Measurements from ENCODE around the gene NCEH1. TPM values are rescaled to one million over a fixed set of nuclear protein-coding genes. Genes with fewer than 3 reads are reported as not detected.

NCEH1 gene
- total RNA-seq, 2 experiments from 2014 or later: 2.8 to 3.4 TPM

GRCh38 chr3:172647823-172648222 lies 63.0 kb downstream of the NCEH1 start:
- no peaks in the 10 kb centered on the region for H3K4me1 Mint-ChIP-seq (ENCODE audit: low read depth)
- intact Hi-C loops (cut with micrococcal nuclease): no loop called here
- no peak for TF ChIP-seq CTCF (IDR thresholded peaks at IDR 0.05)
- ChIA-PET CTCF (interaction anchor here (1.5 kb wide), 1 partner anchor 24 kb away, joined by 4 read pairs; no protein-coding TSS in a partner anchor), POLR2A (no interaction called here)
- H3K9me3 Mint-ChIP-seq: no peaks in the 10 kb centered on the region
- H3K36me3 Mint-ChIP-seq (ENCODE audit: low read depth): no peaks in the 10 kb centered on the region
- H3K27me3 Mint-ChIP-seq: no peaks in the 10 kb centered on the region
- H3K4me3 Mint-ChIP-seq: no peak overlapping the region
- DNase-seq: no peak
- no peak overlapping the region for H3K27ac Mint-ChIP-seq
- no peak for ATAC-seq

DNA sequence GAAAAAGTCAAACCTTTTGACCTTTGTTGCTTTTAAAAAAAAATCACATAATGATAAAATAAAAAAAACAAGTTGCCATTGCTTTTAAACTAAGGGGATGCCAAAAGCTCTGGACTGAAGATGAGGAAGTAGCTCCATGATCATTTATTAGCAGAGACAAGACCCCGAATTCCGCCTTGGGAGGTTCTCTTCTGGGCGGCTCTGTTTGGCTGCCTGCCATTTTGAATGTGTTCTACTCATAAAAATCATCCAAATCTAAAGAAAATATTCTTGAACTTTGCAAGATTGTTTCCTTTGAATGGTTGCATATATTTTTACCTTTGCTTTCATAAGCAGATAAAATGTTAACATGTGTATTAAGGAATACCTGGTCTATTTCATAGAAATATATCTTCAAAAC lies 63.8 kb downstream of the NCEH1 start:
- TF ChIP-seq CTCF (IDR thresholded peaks at IDR 0.05): no peak
- intact Hi-C loops (cut with micrococcal nuclease): no loop called here
- H3K4me3 Mint-ChIP-seq: no peak overlapping the region
- DNase-seq (no peak), ATAC-seq (no peak)
- no peaks in the 10 kb centered on the region for H3K27me3 Mint-ChIP-seq
- CTCF ChIA-PET: interaction anchor here (1.5 to 1.7 kb wide), 2 partner anchors 23 to 315 kb away, joined by 4 to 5 read pairs; no protein-coding TSS in a partner anchor
- no peaks in the 10 kb centered on the region for H3K36me3 Mint-ChIP-seq (ENCODE audit: low read depth)
- POLR2A ChIA-PET: no interaction called here
- H3K9me3 Mint-ChIP-seq: no peaks in the 10 kb centered on the region
- no peak overlapping the region for H3K27ac Mint-ChIP-seq
- H3K4me1 Mint-ChIP-seq (ENCODE audit: low read depth): no peaks in the 10 kb centered on the region

DNA sequence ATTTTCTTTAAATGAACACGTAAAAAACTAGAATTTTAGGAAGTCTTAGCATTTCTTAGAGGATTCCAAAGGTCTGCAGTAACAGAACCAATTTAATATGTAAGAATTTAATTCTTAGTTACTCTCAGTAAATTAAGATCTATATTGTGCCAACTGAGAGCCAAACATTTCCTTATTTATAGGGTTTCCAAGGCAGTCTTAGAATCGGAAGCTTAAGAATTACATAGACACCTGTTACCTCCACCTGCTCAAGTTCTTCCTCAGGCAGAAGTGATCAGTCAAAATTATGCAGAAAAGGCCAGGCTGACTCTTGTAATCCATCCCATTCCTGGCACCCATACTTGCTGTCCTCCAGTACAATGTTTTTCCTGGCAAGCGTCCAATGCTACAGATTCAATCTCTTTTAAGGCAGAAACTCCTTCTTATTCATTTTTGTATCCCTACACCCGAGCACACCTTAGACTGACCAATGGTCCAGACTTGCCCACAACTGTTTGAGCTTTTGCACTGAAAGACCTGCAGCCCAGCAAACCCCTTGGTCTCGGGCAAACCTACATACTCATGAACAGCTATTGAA lies 64.3 kb downstream of the NCEH1 start:
- Mint-ChIP-seq H3K4me3 (no peak overlapping the region), H3K27ac (no peak overlapping the region), H3K36me3 (ENCODE audit: low read depth) (no peaks in the 10 kb centered on the region), H3K9me3 (no peaks in the 10 kb centered on the region), H3K4me1 (ENCODE audit: low read depth) (no peaks in the 10 kb centered on the region), H3K27me3 (no peaks in the 10 kb centered on the region)
- no peak for TF ChIP-seq CTCF (IDR thresholded peaks at IDR 0.05)
- DNase-seq (no peak), ATAC-seq (no peak)
- intact Hi-C loops (cut with micrococcal nuclease): no loop called here
- CTCF ChIA-PET: interaction anchor here (1.5 to 1.7 kb wide), 2 partner anchors 22 to 314 kb away, joined by 4 to 5 read pairs; no protein-coding TSS in a partner anchor
- POLR2A ChIA-PET: no interaction called here

GRCh38 chr3:172644258-172644657 lies 66.6 kb downstream of the NCEH1 start:
- ChIA-PET POLR2A (interaction anchor here (0.6 kb wide), 1 partner anchor 139 kb away, joined by 3 read pairs; no protein-coding TSS in a partner anchor), CTCF (interaction anchor here (0.7 to 1.8 kb wide), 5 partner anchors 21 to 312 kb away, joined by 3 to 4 read pairs (median 3); partner anchors contain the start of gene NCEH1)
- ATAC-seq (no peak), DNase-seq (no peak)
- no peak for TF ChIP-seq CTCF (IDR thresholded peaks at IDR 0.05)
- Mint-ChIP-seq H3K4me1 (ENCODE audit: low read depth) (no peaks in the 10 kb centered on the region), H3K9me3 (no peaks in the 10 kb centered on the region), H3K4me3 (no peak overlapping the region), H3K27ac (no peak overlapping the region), H3K36me3 (ENCODE audit: low read depth) (no peaks in the 10 kb centered on the region), H3K27me3 (no peaks in the 10 kb centered on the region)
- intact Hi-C loops (cut with micrococcal nuclease): no loop called here

- ATAC-seq: no peak
- TF ChIP-seq CTCF (IDR thresholded peaks at IDR 0.05): no peak
- intact Hi-C loops (cut with micrococcal nuclease): no loop called here
These were observed 67.2 kb downstream of the NCEH1 start for GRCh38 chr3:172643506-172644179.

More at GRCh38 chr3:172643506-172644179, 67.2 kb downstream of the NCEH1 start:
- Mint-ChIP-seq H3K4me1 (ENCODE audit: low read depth) (no peaks in the 10 kb centered on the region), H3K36me3 (ENCODE audit: low read depth) (no peaks in the 10 kb centered on the region), H3K27me3 (no peaks in the 10 kb centered on the region), H3K4me3 (no peak overlapping the region), H3K9me3 (no peaks in the 10 kb centered on the region), H3K27ac (no peak overlapping the region)
- POLR2A ChIA-PET: interaction anchor here (0.6 kb wide), 1 partner anchor 139 kb away, joined by 3 read pairs; no protein-coding TSS in a partner anchor
- CTCF ChIA-PET: interaction anchor here (0.7 to 1.6 kb wide), 4 partner anchors 21 to 311 kb away, joined by 3 to 4 read pairs (median 3); no protein-coding TSS in a partner anchor
- DNase-seq: no peak

Measured in activated CD8-positive, alpha-beta T cell treated with anti-CD3 and anti-CD28 coated beads for 36 hours (primary cell).